H9 (cell line): ENCODE data around the gene DUSP16. TPM values are rescaled to one million over a fixed set of nuclear protein-coding genes. Genes with fewer than 3 reads are reported as not detected.
A peak's percentile ranks its signal among the peaks of the same experiment; 100 is the strongest.

Source experiments
- DNase-seq: peaks from one replicate; pipeline ENCODE4 v3.0.0-alpha.2; 2017
- H2AFZ ChIP-seq: one replicate; pipeline ENCODE4 v1.6.1; 2013; ENCODE audit warnings: mild to moderate bottlenecking, low read length, control low read depth, moderate library complexity
- H2AK5ac ChIP-seq: 2 replicates; pipeline ENCODE4 v1.6.1; 2013; ENCODE audit warnings: low read length, control low read depth, mixed read lengths; ENCODE audit not compliant: insufficient read length
- H2BK120ac ChIP-seq: one replicate; pipeline ENCODE4 v1.6.1; 2013; ENCODE audit warnings: low read depth, mild to moderate bottlenecking, low read length, control low read depth, inconsistent platforms; ENCODE audit not compliant: poor library complexity, severe bottlenecking
- H2BK12ac ChIP-seq: 2 replicates; pipeline ENCODE4 v1.6.1; 2013; ENCODE audit warnings: low read length, control low read depth, mixed read lengths, low read depth; ENCODE audit not compliant: insufficient read length
- H2BK15ac ChIP-seq: 2 replicates; pipeline ENCODE4 v1.6.1; 2013; ENCODE audit warnings: low read depth, low read length, control low read depth
- H2BK20ac ChIP-seq: one replicate; pipeline ENCODE4 v1.6.1; 2013; ENCODE audit warnings: low read depth, mild to moderate bottlenecking, low read length, control low read depth, inconsistent platforms; ENCODE audit not compliant: poor library complexity, severe bottlenecking
- H2BK5ac ChIP-seq: 2 replicates; pipeline ENCODE4 v1.6.1; 2013; ENCODE audit warnings: low read length, control low read depth, mixed read lengths; ENCODE audit not compliant: insufficient read length
- H3K14ac ChIP-seq: 2 replicates; pipeline ENCODE4 v1.6.1; 2013; ENCODE audit warnings: low read length, control low read depth; ENCODE audit not compliant: insufficient read depth
- H3K18ac ChIP-seq: 2 replicates; pipeline ENCODE4 v1.6.1; 2013; ENCODE audit warnings: low read depth, mild to moderate bottlenecking, mixed read lengths, low read length, control low read depth; ENCODE audit not compliant: insufficient read length
- H3K23ac ChIP-seq: 2 replicates; pipeline ENCODE4 v1.6.1; 2013; ENCODE audit warnings: low read length, control low read depth, mixed read lengths, low read depth; ENCODE audit not compliant: insufficient read length
- H3K23me2 ChIP-seq: 2 replicates; pipeline ENCODE4 v1.6.1; 2013; ENCODE audit warnings: low read depth, mild to moderate bottlenecking, mixed read lengths, low read length, control low read depth; ENCODE audit not compliant: insufficient read length, poor library complexity, severe bottlenecking
- H3K27ac ChIP-seq: 2 replicates; pipeline ENCODE4 v1.5.1; 2013; ENCODE audit warnings: low read length, control low read depth, mixed read lengths, low read depth; ENCODE audit not compliant: insufficient read length
- H3K27me3 ChIP-seq: 2 replicates; pipeline ENCODE4 v1.6.1; 2013; ENCODE audit warnings: low read length, control low read depth, inconsistent platforms; ENCODE audit not compliant: insufficient read depth
- H3K4ac ChIP-seq: 2 replicates; pipeline ENCODE4 v1.6.1; 2013; ENCODE audit warnings: low read depth, mild to moderate bottlenecking, control low read depth, inconsistent platforms, low read length, moderate library complexity
- H3K4me1 ChIP-seq: 2 replicates; pipeline ENCODE4 v1.6.1; 2013; ENCODE audit warnings: low read length, control low read depth, inconsistent platforms; ENCODE audit not compliant: insufficient read depth
- H3K4me2 ChIP-seq: 2 replicates; pipeline ENCODE4 v1.6.1; 2013; ENCODE audit warnings: low read length, control low read depth, mixed read lengths; ENCODE audit not compliant: insufficient read length, insufficient read depth
- H3K56ac ChIP-seq: 2 replicates; pipeline ENCODE4 v1.6.1; 2013; ENCODE audit warnings: low read depth, mild to moderate bottlenecking, mixed read lengths, low read length, control low read depth; ENCODE audit not compliant: insufficient read length
- H3K79me1 ChIP-seq: 2 replicates; pipeline ENCODE4 v1.6.1; 2013; ENCODE audit warnings: low read depth, mild to moderate bottlenecking, moderate library complexity, low read length, control low read depth, inconsistent platforms; ENCODE audit not compliant: insufficient read depth, poor library complexity, severe bottlenecking
- H3K79me2 ChIP-seq: 2 replicates; pipeline ENCODE4 v1.6.1; 2013; ENCODE audit warnings: low read length, control low read depth, inconsistent platforms; ENCODE audit not compliant: insufficient read depth
- H3K9ac ChIP-seq: 2 replicates; pipeline ENCODE4 v1.6.1; 2013; ENCODE audit warnings: low read length, control low read depth, mixed read lengths; ENCODE audit not compliant: insufficient read length; ENCODE audit errors: extremely low read depth
- H3K9me3 ChIP-seq: one replicate; pipeline ENCODE4 v1.6.1; 2013; ENCODE audit warnings: low read depth, low read length, inconsistent platforms; ENCODE audit not compliant: control insufficient read depth
- H3T11ph ChIP-seq: one replicate; pipeline ENCODE4 v1.6.1; 2013; ENCODE audit warnings: mild to moderate bottlenecking, low read length, control low read depth, inconsistent platforms
- H4K20me1 ChIP-seq: one replicate; pipeline ENCODE4 v1.6.1; 2013; ENCODE audit not compliant: control insufficient read depth, insufficient read length, insufficient read depth
- H4K5ac ChIP-seq: 2 replicates; pipeline ENCODE4 v1.6.1; 2013; ENCODE audit warnings: low read depth, mild to moderate bottlenecking, mixed read lengths, low read length, control low read depth; ENCODE audit not compliant: insufficient read length
- H4K8ac ChIP-seq: replicated peaks from 2 replicates; pipeline ENCODE4 v1.6.1; 2013; ENCODE audit warnings: low read length, control low read depth, mixed read lengths, low read depth; ENCODE audit not compliant: insufficient read length
- H4K91ac ChIP-seq: 2 replicates; pipeline ENCODE4 v1.6.1; 2013; ENCODE audit warnings: low read depth, mild to moderate bottlenecking, moderate library complexity, mixed read lengths, low read length, control low read depth; ENCODE audit not compliant: insufficient read length
- H3K27ac Mint-ChIP-seq, 3 experiments: 2 replicates in 2 of 3; 3 replicates in 1 of 3; pipeline ENCODE4 v1.8.0; 2020 to 2021; ENCODE audit warnings: mixed read lengths in 3 of 3, mild to moderate bottlenecking in 1 of 3, moderate library complexity in 1 of 3
- H3K27me3 Mint-ChIP-seq: 2 replicates; pipeline ENCODE4 v1.8.0; 2021; ENCODE audit warnings: low read depth, mild to moderate bottlenecking, moderate library complexity, mixed read lengths
- H3K36me3 Mint-ChIP-seq, 3 experiments: 2 replicates in 2 of 3; 3 replicates in 1 of 3; pipeline ENCODE4 v1.8.0; 2020 to 2021; ENCODE audit warnings: low read depth in 3 of 3, mixed read lengths in 3 of 3; ENCODE audit not compliant: insufficient read depth in 1 of 3
- H3K4me1 Mint-ChIP-seq, 2 experiments: 2 replicates each; pipeline ENCODE4 v1.8.0; 2020; ENCODE audit warnings: mixed read lengths in 2 of 2
- H3K4me3 Mint-ChIP-seq, 2 experiments: 2 replicates in 1 of 2; 3 replicates in 1 of 2; pipeline ENCODE4 v1.8.0; 2020 to 2021; ENCODE audit warnings: mild to moderate bottlenecking in 2 of 2, mixed read lengths in 2 of 2, moderate library complexity in 1 of 2
- H3K9me3 Mint-ChIP-seq, 2 experiments: 2 replicates in 1 of 2; 3 replicates in 1 of 2; pipeline ENCODE4 v1.8.0; 2020; ENCODE audit warnings: mild to moderate bottlenecking in 2 of 2, mixed read lengths in 2 of 2, moderate library complexity in 1 of 2
- WGBS: extraction: QIAGEN DNeasy Blood & Tissue Kit; methylation state at CpG from one replicate; pipeline ENCODE4 v1.1.7; 2013; ENCODE audit warnings: missing lambda C conversion rate, low lambda C conversion rate, mixed read lengths; ENCODE audit not compliant: insufficient read length; ENCODE audit errors: extremely low coverage; 5-methylcytosine and 5-hydroxymethylcytosine counted together
- total RNA-seq: library from RNA; stranded (reverse); gene quantifications from 2 replicates; pipeline ENCODE4 v1.2.1, GENCODE V29; 2021
- TF ChIP-seq, protein P1 (sequence below): fragments of 200-600 bp; sonication (generic); conservative IDR thresholded peaks from 3 replicates; pipeline ENCODE4 v1.8.0; 2021; ENCODE audit warnings: antibody characterized with exemption, mild to moderate bottlenecking

Gene DUSP16
- total RNA-seq, 1 experiment from 2014 or later: 64.0 TPM

DNA sequence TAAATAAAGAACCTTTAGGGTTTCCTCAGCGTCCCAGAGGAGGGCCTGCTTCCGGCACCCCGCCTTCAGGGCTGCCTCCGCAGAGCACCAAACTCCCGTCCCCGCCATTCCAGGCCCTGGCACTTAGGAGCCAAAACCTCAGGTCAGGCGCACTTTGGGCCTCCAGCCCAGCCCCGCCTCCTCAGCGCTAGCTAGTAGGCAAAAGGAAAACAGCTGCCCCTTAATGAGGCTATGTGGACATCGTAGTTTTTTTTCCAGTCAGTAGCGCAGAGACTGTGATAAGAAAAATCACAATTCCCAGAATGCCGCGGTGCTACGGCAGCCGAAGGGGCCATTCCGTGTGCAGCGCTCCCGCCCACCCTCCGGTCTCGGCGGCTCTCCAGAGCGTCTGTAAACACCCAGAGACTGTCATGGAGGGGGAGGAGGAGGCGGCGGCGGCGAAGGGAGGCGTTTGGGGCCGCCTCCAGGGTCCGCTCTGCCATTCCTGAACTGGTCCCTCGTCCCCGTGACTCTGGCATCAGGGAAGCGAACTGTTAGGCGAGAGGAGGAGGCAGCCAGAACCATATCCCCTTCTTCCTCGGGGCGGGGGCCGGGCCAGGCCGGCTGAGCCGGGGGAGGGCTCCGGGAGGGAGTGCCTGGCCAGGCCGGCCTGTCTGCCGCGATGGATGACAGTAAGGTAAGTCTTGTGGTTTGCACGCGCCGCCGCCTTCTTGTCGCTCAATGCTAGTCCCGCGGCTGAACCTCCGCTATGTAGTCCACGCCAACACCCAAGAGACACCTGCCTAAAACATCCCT is 49.0 kb upstream of the DUSP16 start, which contains the start of gene CREBL2:
Gene CREBL2 (plus strand): TSS at position 365 of the 795 bp plus-strand sequence. CDS start 297 bp downstream, at position 662.
- Histone ChIP-seq H4K91ac (no peak within 1 kb of the TSS), H2BK12ac (no peak within 1 kb of the TSS), H4K5ac (no peak within 1 kb of the TSS), H2AFZ (no peak within 1 kb of the TSS), H2AK5ac (no peak within 1 kb of the TSS), H3K23me2 (peaks cover 6% of the 10 kb centered on the region), H3K79me1 (no peaks in the 10 kb centered on the region), H3K56ac (no peak within 1 kb of the TSS), H2BK20ac (no peak within 1 kb of the TSS), H3K4me2 (peak within 1 kb of the TSS; percentile 84), H3K4me1 (peaks cover 2% of the 10 kb centered on the region; the same call in 1 of the 2 replicates), H4K8ac (no peak within 1 kb of the TSS), H3K9me3 (no peaks in the 10 kb centered on the region), H3K4ac (no peak within 1 kb of the TSS), H2BK5ac (no peak within 1 kb of the TSS), H3K23ac (no peak within 1 kb of the TSS), H3K18ac (peak within 1 kb of the TSS; percentile 79), H3K9ac (peak within 1 kb of the TSS; percentile 31), H2BK120ac (no peak within 1 kb of the TSS), H3K27me3 (no peaks in the 10 kb centered on the region), H3K79me2 (no peaks in the 10 kb centered on the region), H3K27ac (peak within 1 kb of the TSS; percentile 71), H3T11ph (no peak within 1 kb of the TSS), H3K14ac (peak within 1 kb of the TSS; percentile 54; the same call in 1 of the 2 replicates), H2BK15ac (no peak within 1 kb of the TSS), H4K20me1 (no peaks in the 10 kb centered on the region)
- no CpG with 5 or more reads among the region's 51 CpGs for WGBS
- DNase-seq: peak; percentile 94
- Mint-ChIP-seq H3K4me1 (peaks cover 22 to 25% of the 10 kb centered on the region in 2 experiments), H3K27me3 (no peaks in the 10 kb centered on the region), H3K4me3 (peak within 1 kb of the TSS; percentile 94 to 96), H3K9me3 (no peaks in the 10 kb centered on the region; a peak in 1 of 5 replicates), H3K36me3 (peaks cover 2 to 12% (median 4%) of the 10 kb centered on the region in 3 experiments; a peak in 4 of 7 replicates), H3K27ac (peak within 1 kb of the TSS; percentile 90 to 97 (median 95))
- TF ChIP-seq, protein P1, sequence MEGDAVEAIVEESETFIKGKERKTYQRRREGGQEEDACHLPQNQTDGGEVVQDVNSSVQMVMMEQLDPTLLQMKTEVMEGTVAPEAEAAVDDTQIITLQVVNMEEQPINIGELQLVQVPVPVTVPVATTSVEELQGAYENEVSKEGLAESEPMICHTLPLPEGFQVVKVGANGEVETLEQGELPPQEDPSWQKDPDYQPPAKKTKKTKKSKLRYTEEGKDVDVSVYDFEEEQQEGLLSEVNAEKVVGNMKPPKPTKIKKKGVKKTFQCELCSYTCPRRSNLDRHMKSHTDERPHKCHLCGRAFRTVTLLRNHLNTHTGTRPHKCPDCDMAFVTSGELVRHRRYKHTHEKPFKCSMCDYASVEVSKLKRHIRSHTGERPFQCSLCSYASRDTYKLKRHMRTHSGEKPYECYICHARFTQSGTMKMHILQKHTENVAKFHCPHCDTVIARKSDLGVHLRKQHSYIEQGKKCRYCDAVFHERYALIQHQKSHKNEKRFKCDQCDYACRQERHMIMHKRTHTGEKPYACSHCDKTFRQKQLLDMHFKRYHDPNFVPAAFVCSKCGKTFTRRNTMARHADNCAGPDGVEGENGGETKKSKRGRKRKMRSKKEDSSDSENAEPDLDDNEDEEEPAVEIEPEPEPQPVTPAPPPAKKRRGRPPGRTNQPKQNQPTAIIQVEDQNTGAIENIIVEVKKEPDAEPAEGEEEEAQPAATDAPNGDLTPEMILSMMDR: no peak
